NCI-H1417 (cell line): ENCODE measurements around the gene RB1.
"Not testable (repeated sequence)": the region's sequence is repeated elsewhere in the genome, so short reads cannot be mapped to it uniquely, and the experiment has no call there.

ENCODE experiments used
- DNase-seq, 3 experiments: peaks; one replicate each; lab custom pipeline; 2025; lab: John Stamatoyannopoulos, UW

Gene RB1

GRCh38 chr13:48448959-48449614, 145.5 kb downstream of the RB1 start:
- no peak for DNase-seq

- no peak for DNase-seq
These were observed 146.1 kb downstream of the RB1 start for GRCh38 chr13:48449656-48450055.

- not testable (repeated sequence) for DNase-seq
These were observed 147.6 kb downstream of the RB1 start for GRCh38 chr13:48451196-48451595.

DNA sequence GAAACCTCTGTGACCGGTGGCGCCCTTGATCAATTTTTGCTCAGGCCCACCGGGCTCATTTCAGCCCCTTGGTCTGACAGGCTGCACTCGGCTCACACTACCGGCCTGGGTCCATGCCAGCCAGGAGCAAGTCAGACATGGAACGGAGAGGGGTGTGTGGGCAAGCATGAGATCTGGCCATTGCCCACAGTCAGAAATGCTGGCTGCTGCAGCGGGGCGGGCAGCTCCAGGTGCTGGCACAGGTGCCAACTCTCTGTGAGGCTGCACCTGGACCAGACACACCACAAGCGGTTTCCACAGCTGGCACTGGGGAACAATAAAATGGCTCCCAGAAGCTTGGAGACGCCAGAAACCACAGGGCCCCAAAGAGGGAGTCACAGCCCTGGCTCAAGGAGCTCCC, 153.0 kb downstream of the RB1 start:
- DNase-seq = no peak

DNA sequence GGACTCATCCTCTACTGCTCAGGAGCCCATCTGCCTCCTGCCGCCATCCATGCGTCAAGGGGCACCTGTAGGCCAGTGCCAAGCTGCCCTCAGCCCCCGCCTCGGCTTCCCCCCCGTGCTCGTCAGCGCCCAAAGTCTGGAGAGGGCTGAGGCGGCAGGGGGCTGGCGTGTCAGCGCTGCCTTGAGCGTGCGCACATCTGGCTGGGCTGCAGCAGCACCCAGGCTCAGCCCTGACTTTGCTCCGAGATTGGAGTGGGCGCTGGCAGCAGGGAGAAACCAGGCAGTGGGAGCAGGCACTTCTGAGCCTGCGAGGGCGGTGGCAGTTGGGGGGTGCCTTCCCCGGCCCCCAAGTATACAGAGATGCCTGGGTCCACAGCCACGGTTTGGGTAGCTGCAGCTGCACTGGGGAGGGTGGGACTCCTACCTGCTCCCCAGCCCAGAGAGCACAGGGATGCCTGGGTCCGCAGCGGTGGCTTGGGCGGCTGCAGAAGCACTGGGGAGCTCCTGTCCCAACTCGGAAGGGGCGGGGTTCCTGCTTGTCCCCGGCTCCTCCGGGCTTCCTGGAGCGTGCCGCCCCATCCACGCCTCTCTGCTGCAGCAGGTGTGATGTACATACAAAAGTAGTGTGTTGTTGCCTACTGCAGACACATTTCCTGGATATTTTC, 154.2 kb downstream of the RB1 start:
- DNase-seq = no peak

DNA sequence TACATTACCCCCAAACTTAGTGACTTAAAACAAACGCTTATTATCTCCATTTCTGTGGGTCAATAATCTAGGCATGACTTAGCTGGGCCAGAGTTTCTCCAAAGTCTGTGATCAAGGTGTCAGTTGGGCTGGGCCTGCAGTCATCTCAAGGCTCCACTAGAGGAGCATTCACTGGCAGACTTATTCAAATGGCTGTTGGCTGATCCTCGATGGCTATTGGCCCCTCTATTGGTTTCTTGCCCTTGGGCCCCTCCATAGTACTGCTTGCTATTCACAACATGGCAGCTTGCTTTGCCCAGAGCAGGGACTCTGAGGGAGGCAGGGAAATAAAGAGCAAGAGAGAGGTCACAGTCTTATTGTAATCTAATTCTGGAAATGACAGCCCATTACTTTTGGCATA, 171.7 kb downstream of the RB1 start:
- no peak for DNase-seq

GRCh38 chr13:48476215-48476614, 172.7 kb downstream of the RB1 start:
- DNase-seq = no peak

DNA sequence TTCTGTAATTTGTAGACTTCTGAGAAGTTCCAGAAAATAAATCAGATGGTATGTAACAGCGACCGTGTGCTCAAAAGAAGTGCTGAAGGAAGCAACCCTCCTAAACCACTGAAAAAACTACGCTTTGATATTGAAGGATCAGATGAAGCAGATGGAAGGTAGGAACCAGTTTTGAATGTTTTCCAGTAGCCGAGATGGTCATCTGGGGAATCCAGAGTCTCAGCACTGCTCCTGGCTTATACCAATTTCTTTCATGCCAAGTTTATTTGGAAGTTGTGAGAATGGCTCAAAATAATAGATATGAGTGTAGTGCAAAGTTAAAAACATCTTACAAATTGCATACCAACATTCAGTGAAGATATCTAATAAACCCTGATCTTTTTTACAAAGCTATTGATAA, 173.1 kb downstream of the RB1 start:
- DNase-seq = no peak

DNA sequence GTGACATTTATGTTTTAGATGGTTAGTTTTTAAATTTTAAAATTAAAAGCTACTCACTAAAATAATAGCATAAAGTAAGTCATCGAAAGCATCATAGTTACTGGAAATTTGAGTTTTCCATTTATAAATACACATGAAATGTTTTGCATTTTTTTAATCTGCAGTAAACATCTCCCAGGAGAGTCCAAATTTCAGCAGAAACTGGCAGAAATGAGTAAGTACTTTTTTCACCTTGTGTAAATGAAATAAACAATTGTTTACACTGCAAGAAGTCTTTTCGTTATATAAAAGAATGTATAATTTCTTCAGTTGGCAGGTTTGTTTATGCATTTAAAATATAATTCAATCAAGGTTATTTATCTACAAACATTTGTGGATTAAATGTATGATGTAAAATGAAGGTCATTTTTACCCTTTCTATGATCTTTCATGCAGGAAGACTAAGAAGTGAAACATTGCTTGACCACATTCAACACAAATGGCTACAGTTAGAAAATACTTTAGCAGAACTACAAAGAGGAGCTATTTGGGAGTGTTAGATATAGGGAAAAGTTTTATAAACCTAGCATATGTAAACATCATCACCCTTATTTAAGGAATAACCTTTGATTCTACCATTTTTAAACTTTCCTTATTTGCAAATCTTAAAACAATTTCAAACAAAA, 173.8 kb downstream of the RB1 start:
- no peak for DNase-seq

GRCh38 chr13:48478391-48478790, 174.8 kb downstream of the RB1 start:
- DNase-seq = no peak

GRCh38 chr13:48483575-48483974, 180.0 kb downstream of the RB1 start:
- DNase-seq = no peak

- DNase-seq = no peak
These were observed 181.9 kb downstream of the RB1 start for GRCh38 chr13:48485432-48485831.

- no peak for DNase-seq
These were observed 182.8 kb downstream of the RB1 start for GRCh38 chr13:48486362-48486761.

DNA sequence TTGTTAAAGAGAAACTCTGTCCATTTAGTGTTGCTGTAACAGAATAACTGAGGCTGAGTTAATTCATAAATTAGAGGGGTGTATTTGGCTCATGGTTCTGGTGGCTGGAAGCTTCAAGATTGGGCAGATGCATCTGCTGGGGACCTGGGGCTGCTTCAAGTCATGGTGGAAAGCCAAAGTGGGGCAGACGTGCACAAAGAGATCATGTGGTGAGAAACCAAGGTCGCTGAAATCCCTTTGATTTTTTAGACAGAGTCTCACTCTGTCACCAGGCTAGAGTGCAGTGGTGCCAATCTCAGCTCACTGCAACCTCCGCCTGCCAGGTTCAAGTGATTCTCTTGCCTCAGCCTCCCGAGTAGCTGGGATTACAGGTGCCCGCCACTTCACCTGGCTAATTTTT, 183.3 kb downstream of the RB1 start:
- no peak for DNase-seq

- no peak for DNase-seq
These were observed 184.4 kb downstream of the RB1 start for GRCh38 chr13:48487968-48488367.

- DNase-seq = no peak
These were observed 185.4 kb downstream of the RB1 start for GRCh38 chr13:48488995-48489394.

- DNase-seq = no peak
These were observed 186.1 kb downstream of the RB1 start for GRCh38 chr13:48489666-48490065.

DNA sequence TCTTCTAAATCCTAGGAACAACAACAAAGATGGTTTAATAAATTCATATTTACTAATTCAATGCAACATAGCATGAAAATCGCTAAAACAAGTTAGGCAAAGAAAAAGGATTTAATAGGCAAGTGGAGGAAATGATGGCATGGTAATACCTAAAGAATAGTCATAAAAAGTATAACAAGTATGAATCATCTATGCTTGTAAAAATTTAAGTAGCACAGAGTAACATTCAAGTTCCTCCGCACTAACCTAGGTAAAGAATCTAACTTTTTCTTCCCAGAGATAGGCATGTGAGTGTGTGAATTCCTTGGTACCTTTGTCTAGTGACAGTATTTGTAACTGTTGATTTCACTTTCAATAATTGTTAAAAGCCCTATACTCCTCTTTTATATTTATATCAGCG, 186.7 kb downstream of the RB1 start:
- DNase-seq = no peak

DNA sequence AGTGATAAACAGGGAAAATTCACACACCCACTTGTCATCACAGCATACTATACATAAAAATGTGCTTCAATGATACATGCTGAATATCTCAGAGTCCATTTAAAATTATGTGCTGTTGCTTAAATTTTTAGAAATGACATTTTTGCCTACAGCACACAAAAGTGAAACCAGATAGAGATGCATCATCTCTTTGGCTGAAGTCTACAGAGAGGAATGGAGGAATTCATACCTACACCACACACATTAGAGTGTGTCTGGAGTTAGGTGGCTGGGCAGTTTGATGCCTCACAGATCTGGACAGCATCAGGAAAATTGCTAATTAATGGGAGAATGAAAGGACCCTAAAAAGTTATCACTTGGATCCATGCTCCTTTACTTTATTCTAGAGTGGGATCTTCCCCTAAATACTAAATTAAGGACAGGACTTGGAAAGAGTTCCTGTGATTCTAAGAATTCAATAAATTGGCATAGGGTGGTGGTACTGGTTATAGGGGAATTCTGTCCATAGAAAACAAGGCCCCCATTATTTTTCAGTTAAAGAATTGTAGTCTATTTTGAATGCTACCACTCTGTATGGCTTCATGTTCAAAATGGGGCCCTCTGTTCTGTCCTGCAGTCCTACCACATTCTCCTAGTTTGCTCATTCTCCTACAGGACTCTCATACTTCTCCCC, 188.0 kb downstream of the RB1 start:
- no peak for DNase-seq

GRCh38 chr13:48492096-48492440, 188.5 kb downstream of the RB1 start:
- DNase-seq = no peak

- no peak for DNase-seq
These were observed 189.0 kb downstream of the RB1 start for GRCh38 chr13:48492470-48493065.

DNA sequence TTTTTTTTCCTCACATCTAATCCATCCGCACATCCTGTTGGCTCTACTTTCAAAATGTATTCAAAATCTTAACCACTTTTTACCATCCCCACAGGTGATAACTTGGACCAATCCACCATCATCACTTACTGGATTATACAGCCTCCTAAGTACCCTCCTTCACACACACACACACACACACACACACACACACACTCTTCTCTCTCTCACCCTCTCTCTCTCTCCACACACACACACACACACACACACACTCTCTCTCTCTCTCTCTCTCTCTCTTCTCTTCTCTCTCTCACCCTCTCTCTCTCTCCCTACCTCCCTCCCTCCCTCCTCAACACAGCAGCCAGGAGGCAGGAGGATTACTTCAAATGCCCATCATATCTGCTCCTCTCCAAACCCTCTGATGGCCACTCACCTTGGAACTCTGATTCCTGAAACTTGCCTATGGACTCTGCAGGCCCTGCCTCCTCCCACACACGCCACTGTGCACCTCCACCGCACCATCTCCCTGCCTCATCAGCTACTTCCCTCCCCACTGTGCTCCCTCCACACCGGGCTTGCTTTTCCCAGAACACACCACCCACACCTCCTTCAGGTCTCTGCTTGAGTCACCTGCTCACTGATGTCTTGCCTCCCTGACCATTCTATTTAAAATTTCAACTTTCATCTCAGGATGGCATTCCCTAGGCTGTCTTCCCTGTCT, 189.7 kb downstream of the RB1 start:
- no peak for DNase-seq
